LNCAP (cell line): Measurements from ENCODE around the gene RSL1D1.
A peak's percentile ranks its signal among the peaks of the same experiment; 100 is the strongest.

Experiments used
- CTCF ChIP-seq: fragments of 450-650 bp; IDR thresholded peaks from 2 replicates; pipeline ENCODE4 v1.5.1; 2017; ENCODE audit warnings: mild to moderate bottlenecking

The RSL1D1 gene

GRCh38 chr16:11799509-11800381 lies 51.6 kb downstream of the RSL1D1 start:
- TF ChIP-seq CTCF, result no peak

GRCh38 chr16:11799017-11799381 lies 52.3 kb downstream of the RSL1D1 start:
- no peak for TF ChIP-seq CTCF

- TF ChIP-seq CTCF, result no peak
Observed at GRCh38 chr16:11797957-11798299, 53.4 kb downstream of the RSL1D1 start.

- peak; percentile 89 for TF ChIP-seq CTCF
Observed at GRCh38 chr16:11797166-11797956, 54.0 kb downstream of the RSL1D1 start, which contains the start of gene ZC3H7A. Gene ZC3H7A, minus strand, starts transcription at chr16:11797258. Its CDS starts 14,904 bp downstream, at chr16:11782354.

GRCh38 chr16:11796227-11797165 lies 54.8 kb downstream of the RSL1D1 start:
- TF ChIP-seq CTCF, result no peak

GRCh38 chr16:11795887-11796226 lies 55.5 kb downstream of the RSL1D1 start:
- no peak for TF ChIP-seq CTCF
